OCI-LY1 (cell line): ENCODE data around the gene ZNF438.

ENCODE experiments used
- H2AFZ ChIP-seq: fragments of 200-600 bp; sonication (generic), shearing (Covaris generic); 2 replicates; pipeline ENCODE4 v1.6.0; 2014; ENCODE audit warnings: antibody characterized with exemption, mild to moderate bottlenecking, low read length
- H3F3A ChIP-seq: fragments of 200-600 bp; sonication (generic), shearing (Covaris generic); 2 replicates; pipeline ENCODE4 v1.6.0; 2014; ENCODE audit warnings: mild to moderate bottlenecking, antibody characterized with exemption, low read length, moderate library complexity; ENCODE audit not compliant: insufficient read depth
- H3K27ac ChIP-seq: fragments of 200-600 bp; sonication (generic); 2 replicates; pipeline ENCODE4 v1.5.1; 2014; ENCODE audit warnings: low read length, mixed run types, mild to moderate bottlenecking, low read depth; ENCODE audit not compliant: poor library complexity, severe bottlenecking
- H3K27me3 ChIP-seq: fragments of 200-600 bp; sonication (generic); 2 replicates; pipeline ENCODE4 v1.6.0; 2014; ENCODE audit warnings: antibody characterized with exemption, mild to moderate bottlenecking, low read length, moderate library complexity; ENCODE audit not compliant: insufficient read depth
- H3K36me3 ChIP-seq: fragments of 200-600 bp; sonication (generic); 2 replicates; pipeline ENCODE4 v1.6.1; 2014; ENCODE audit warnings: mild to moderate bottlenecking, antibody characterized with exemption, low read length, moderate library complexity, mixed read lengths; ENCODE audit not compliant: insufficient read depth
- H3K4me1 ChIP-seq: fragments of 200-600 bp; sonication (generic); 2 replicates; pipeline ENCODE4 v1.5.1; 2014; ENCODE audit warnings: mild to moderate bottlenecking, low read length, moderate library complexity; ENCODE audit not compliant: insufficient read depth, severe bottlenecking
- H3K4me2 ChIP-seq: fragments of 200-600 bp; sonication (generic), shearing (Covaris generic); 2 replicates; pipeline ENCODE4 v1.6.1; 2014; ENCODE audit warnings: low read length
- H3K4me3 ChIP-seq: fragments of 200-600 bp; sonication (generic); 2 replicates; pipeline ENCODE4 v1.5.1; 2014; ENCODE audit warnings: low read length, low read depth, mild to moderate bottlenecking, mixed read lengths; ENCODE audit not compliant: poor library complexity, severe bottlenecking
- H3K79me2 ChIP-seq: fragments of 200-600 bp; shearing (Covaris generic); 2 replicates; pipeline ENCODE4 v1.6.1; 2016; ENCODE audit warnings: mixed run types, low read length, mixed read lengths; ENCODE audit not compliant: insufficient read depth
- H3K9ac ChIP-seq: fragments of 200-600 bp; sonication (generic), shearing (Covaris generic); 2 replicates; pipeline ENCODE4 v1.6.1; 2014; ENCODE audit warnings: mild to moderate bottlenecking, low read length, mixed read lengths
- H3K9me2 ChIP-seq: fragments of 200-600 bp; sonication (generic), shearing (Covaris generic); 2 replicates; pipeline ENCODE4 v1.6.1; 2014; ENCODE audit warnings: low read depth, mild to moderate bottlenecking, low read length, mixed read lengths
- H3K9me3 ChIP-seq: fragments of 200-600 bp; shearing (Covaris generic); 2 replicates; pipeline ENCODE4 v1.6.1; 2014; ENCODE audit warnings: low read length, mixed read lengths
- H4K20me1 ChIP-seq: fragments of 200-600 bp; sonication (generic), shearing (Covaris generic); 2 replicates; pipeline ENCODE4 v1.6.0; 2016; ENCODE audit warnings: mild to moderate bottlenecking, low read length; ENCODE audit not compliant: insufficient read depth
- EZH2 ChIP-seq: fragments of 200-600 bp; sonication (generic), shearing (Covaris generic); IDR thresholded peaks from 2 replicates; pipeline ENCODE4 v1.8.0; 2017; ENCODE audit warnings: borderline replicate concordance, mixed run types, mild to moderate bottlenecking, antibody characterized with exemption, low read length, moderate library complexity, mixed read lengths
- TF ChIP-seq, protein P1 (sequence below): fragments of 200-600 bp; sonication (generic), shearing (Covaris generic); IDR thresholded peaks from 2 replicates; pipeline ENCODE4 v1.5.1; 2017; ENCODE audit warnings: mild to moderate bottlenecking, antibody characterized with exemption, low read length, moderate library complexity, mixed read lengths

The ZNF438 gene

DNA sequence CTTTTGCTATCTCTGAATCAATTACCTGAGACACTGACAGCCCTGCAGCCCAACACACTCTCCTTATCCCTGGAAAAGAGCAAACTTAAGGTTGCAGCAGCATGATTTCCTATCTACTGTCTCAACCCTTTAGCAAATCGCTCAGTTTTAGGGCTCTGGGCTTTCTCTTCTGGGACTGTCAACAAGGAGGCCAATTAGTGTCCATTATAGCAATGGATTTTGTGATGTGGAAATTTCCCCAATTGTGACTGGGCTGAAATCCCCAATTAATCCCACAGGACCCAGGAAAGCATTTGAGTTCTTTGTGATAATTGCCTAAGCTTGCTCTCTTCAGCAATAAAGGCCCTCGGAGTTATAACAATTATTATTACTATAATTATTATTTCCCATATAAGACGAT, 197.0 kb downstream of the ZNF438 start:
- Histone ChIP-seq H3K79me2 (no peaks in the 10 kb centered on the region), H3K9me3 (no peaks in the 10 kb centered on the region), H2AFZ (no peak overlapping the region), H4K20me1 (no peaks in the 10 kb centered on the region), H3K9ac (no peak overlapping the region), H3K36me3 (no peaks in the 10 kb centered on the region), H3F3A (no peaks in the 10 kb centered on the region), H3K9me2 (no peaks in the 10 kb centered on the region), H3K4me1 (no peaks in the 10 kb centered on the region), H3K4me2 (no peak overlapping the region), H3K4me3 (no peak overlapping the region), H3K27me3 (no peaks in the 10 kb centered on the region), H3K27ac (no peak overlapping the region)
- TF ChIP-seq, protein P1, sequence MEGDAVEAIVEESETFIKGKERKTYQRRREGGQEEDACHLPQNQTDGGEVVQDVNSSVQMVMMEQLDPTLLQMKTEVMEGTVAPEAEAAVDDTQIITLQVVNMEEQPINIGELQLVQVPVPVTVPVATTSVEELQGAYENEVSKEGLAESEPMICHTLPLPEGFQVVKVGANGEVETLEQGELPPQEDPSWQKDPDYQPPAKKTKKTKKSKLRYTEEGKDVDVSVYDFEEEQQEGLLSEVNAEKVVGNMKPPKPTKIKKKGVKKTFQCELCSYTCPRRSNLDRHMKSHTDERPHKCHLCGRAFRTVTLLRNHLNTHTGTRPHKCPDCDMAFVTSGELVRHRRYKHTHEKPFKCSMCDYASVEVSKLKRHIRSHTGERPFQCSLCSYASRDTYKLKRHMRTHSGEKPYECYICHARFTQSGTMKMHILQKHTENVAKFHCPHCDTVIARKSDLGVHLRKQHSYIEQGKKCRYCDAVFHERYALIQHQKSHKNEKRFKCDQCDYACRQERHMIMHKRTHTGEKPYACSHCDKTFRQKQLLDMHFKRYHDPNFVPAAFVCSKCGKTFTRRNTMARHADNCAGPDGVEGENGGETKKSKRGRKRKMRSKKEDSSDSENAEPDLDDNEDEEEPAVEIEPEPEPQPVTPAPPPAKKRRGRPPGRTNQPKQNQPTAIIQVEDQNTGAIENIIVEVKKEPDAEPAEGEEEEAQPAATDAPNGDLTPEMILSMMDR, result no peak
- TF ChIP-seq EZH2, result no peak

DNA sequence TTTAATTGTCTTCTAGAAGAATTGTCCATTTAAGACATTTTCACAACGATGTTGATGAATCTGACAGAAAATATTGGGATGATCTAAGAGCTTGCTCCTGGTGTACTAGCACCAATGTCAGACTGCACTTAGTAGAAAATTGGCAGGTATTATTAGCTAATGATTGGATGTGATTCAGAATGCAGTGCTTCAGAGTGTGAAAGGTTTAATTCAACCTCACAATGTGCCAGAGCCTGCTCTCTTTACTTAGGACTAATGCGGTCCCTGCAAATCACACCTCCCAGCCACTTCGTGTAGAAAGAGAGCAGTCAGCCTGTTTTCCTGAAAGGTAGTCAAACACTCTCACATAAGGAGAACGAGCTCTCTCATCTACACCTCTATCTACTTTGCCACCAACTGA, 197.5 kb downstream of the ZNF438 start:
- Histone ChIP-seq H3K27me3 (no peaks in the 10 kb centered on the region), H3F3A (no peaks in the 10 kb centered on the region), H3K4me2 (no peak overlapping the region), H3K9me2 (no peaks in the 10 kb centered on the region), H3K27ac (no peak overlapping the region), H3K4me3 (no peak overlapping the region), H3K36me3 (no peaks in the 10 kb centered on the region), H3K4me1 (no peaks in the 10 kb centered on the region), H3K9ac (no peak overlapping the region), H3K9me3 (no peaks in the 10 kb centered on the region), H3K79me2 (no peaks in the 10 kb centered on the region), H4K20me1 (no peaks in the 10 kb centered on the region), H2AFZ (no peak overlapping the region)
- TF ChIP-seq EZH2, result no peak
- TF ChIP-seq, protein P1, result no peak

DNA sequence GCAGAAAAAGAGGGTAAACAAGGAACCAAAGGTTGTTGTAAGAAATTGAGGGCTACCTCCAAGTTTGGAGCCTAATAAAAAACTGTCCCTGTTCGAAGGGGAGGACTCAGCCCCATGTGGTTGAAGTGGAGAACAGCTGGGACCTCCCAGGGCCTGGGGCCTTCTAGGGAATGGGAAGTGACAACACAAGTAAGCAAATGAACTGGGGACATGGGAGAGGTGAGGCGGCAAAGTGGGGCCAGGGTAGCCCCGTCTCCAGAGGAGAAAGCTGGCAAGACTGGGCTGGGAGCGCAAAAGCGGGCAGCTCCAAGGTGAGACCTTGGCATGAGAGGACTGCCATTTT, 198.1 kb downstream of the ZNF438 start:
- no peaks in the 10 kb centered on the region for H3F3A ChIP-seq
- H3K4me2 ChIP-seq, result no peak overlapping the region
- H4K20me1 ChIP-seq, result no peaks in the 10 kb centered on the region
- H3K27ac ChIP-seq, result no peak overlapping the region
- H3K27me3 ChIP-seq, result no peaks in the 10 kb centered on the region
- H2AFZ ChIP-seq, result no peak overlapping the region
- no peaks in the 10 kb centered on the region for H3K9me3 ChIP-seq
- H3K9me2 ChIP-seq, result no peaks in the 10 kb centered on the region
- H3K4me1 ChIP-seq, result no peaks in the 10 kb centered on the region
- TF ChIP-seq, protein P1, result no peak
- TF ChIP-seq EZH2, result no peak
- H3K79me2 ChIP-seq, result no peaks in the 10 kb centered on the region
- no peak overlapping the region for H3K9ac ChIP-seq
- no peak overlapping the region for H3K4me3 ChIP-seq
- no peaks in the 10 kb centered on the region for H3K36me3 ChIP-seq
